Sciatic nerve (tissue), 2 donors: Measurements from ENCODE around the gene CHPF2. TPM values are rescaled to one million over a fixed set of nuclear protein-coding genes. Genes with fewer than 3 reads are reported as not detected.

Source experiments
- ATAC-seq: fragments of 200-7000 bp; cut with Tn5 transposase; one replicate; pipeline ENCODE4 v1.9.1; 2020; ENCODE audit warnings: mild to moderate bottlenecking, moderate library complexity
- DNase-seq: peaks from one replicate; pipeline ENCODE4 v3.0.0-alpha.2; 2020; ENCODE audit warnings: low spot score
- intact Hi-C: fragments of 100-400 bp; cut with DNase I; formaldehyde crosslinking; loops from one replicate; pipeline ENCODE4 v1.14.2; 2022
- total RNA-seq: library from RNA; stranded (reverse); fragmentation: NEBNext Ultra II Directional; extraction: Animal tissue kit (Norgen Biotek cat#: 25700); gene quantifications from one replicate; pipeline ENCODE4 v1.2.1, GENCODE V29; 2021
- donor health status: DM: no; HTN: no; CAD: no.
- donor health status: DM: no; HTN: no; CAD: no.

CHPF2 gene
- total RNA-seq, 1 donor from 2014 or later, result 23.6 TPM

- DNase-seq, result no peak
- intact Hi-C loops, result loop anchor here (2.0 kb wide), 1 partner anchor 61 kb away; no protein-coding TSS in a partner anchor
- no peak for ATAC-seq
Measured at GRCh38 chr7:151243408-151244195, 11.3 kb downstream of the CHPF2 start.

GRCh38 chr7:151244196-151244840 is 12.0 kb downstream of the CHPF2 start:
- intact Hi-C loops, result loop anchor here (2.0 kb wide), 1 partner anchor 60 kb away; no protein-coding TSS in a partner anchor
- ATAC-seq (no peak), DNase-seq (no peak)

DNA sequence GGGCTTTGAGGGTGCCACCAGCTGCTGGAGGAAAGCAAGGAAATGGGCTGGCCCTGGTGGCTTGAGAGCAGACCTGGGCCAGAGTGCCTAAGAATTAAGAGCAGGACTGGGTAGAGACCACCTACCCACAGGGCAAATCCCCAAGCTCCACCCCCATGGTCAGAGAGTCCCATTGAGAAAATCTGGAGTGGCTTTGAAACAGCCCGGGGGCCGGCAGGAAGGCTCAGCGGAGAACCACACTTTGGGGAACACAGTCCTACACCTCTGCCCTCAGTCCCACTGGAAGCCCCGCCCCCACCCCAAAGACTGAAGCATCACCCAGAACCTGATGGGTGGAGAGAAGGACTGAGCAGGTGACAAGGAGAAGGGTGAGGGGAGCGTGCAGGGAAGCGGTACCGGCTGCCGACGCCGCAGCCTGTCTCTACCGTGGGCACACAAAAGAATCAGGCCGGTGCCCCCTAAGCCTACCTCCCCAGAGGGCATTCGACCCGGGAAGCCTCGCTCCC is 12.6 kb downstream of the CHPF2 start:
- intact Hi-C loops, result loop anchor here (2.0 kb wide), 1 partner anchor 60 kb away; no protein-coding TSS in a partner anchor
- no peak for ATAC-seq
- DNase-seq, result no peak

GRCh38 chr7:151245360-151246101 is 13.2 kb downstream of the CHPF2 start:
- DNase-seq (no peak), ATAC-seq (no peak)
- intact Hi-C loops, result loop anchor here (2.0 kb wide), 1 partner anchor 59 kb away; no protein-coding TSS in a partner anchor

DNA sequence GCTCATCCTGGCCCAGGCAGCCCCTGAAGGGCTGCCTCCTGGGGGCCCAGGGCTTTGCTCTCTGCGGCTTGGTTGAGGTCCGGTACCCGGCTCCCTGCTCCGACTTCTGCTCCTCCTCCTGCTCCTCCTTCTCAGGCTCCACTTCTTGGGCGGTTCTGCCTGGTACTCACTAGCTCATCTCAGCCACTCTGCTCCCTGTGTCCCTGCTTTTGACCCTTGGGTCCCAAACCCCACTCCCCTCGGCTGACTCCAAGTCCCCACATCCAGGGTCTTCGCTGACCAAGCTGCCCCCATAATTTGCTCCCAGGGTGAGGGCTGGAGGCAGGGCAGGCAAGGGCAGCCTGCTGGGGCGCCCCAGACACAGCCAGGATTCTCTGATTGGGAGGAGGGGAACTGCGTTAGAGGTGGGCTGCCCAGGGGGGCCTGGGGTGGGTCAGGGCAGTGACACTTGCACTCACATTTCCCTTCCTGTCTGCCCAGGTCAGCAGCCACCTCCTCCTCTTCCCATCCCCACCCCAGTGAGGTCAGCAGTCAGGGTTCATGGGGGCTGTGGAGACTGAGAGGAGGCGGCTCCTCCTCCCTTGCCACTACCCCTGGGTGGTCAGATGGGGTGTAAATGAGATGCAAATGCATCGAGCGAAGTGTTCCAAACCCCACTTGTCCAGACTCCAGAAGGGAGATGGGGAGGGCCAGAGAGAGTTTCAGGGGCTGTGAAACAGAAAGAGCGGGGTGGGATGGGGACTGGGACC is 14.0 kb downstream of the CHPF2 start:
- DNase-seq (no peak), ATAC-seq (peak; percentile 5)
- intact Hi-C loops, result no loop called here

DNA sequence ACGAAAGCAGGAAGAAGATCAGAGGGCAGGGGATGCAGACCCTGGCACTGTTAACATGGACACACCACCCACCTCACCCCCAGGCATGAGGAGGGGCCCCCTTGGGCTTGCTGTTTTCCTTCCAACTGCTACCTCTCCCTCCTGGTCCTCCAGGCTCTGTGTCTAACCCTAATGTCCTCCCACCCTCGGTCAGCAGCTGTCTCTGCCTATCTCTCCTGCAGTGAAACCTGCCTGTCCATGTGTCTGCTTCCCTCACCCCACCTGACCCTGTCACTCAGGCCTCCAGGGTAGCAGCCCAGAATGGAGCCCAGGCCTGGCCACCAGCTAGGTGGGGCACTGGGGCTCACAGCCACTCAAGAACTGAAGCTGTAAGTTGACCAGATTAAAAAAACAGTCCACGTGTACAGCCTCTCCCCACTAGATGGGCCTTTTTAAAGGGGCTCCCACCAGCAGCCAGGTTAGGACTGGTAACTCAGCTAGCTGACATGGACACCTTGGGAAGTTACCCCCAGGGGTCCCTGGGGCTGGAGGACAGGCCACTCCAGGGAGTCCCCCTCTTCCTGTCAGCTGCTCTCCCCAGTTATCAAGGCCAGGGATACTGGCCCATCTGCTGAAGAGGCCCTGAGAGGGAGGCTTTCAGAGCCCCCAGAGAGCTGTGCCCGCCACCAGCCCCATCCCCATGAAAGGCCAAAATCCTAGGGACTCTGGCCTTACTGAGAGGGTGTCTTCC is 14.7 kb downstream of the CHPF2 start:
- DNase-seq (no peak), ATAC-seq (no peak)
- intact Hi-C loops, result no loop called here

DNA sequence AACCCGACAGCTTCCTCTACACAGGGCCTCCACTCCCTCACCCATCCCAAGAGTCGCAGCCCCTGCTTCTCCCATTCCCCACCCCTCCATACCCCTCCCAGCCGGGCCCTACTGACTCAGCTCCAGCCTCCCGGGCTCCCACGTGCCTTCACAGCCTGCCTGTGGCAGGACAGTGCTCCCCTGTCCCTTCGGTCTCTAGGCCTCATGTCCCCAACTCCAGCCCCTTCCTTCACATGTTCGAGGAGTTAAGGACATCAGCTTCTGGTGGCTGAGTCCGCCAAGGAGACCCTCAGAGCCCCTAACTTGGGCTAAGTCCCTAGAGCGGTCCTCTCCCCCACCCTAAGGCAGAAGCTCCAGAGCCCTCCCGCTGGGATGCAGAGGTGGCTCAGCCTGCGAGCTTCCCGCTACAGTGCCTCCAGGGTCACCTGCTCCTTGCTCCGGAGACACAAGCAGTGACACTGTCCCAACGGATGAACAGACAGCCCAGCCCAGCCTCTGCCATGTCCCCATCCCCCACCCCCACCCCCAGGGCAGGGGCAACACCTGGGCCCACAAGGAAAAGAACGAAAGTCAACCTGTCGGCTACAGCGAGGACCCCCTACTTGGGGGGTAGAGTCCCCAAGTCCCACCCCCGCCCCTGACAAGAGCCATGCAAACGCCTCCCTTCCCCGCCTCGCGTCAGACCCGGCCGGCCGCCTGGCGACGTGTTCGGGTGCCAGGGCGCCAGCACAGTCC is 15.5 kb downstream of the CHPF2 start:
- intact Hi-C loops, result no loop called here
- ATAC-seq (peak; percentile 9), DNase-seq (no peak)

- DNase-seq (peak; percentile 77), ATAC-seq (peak; percentile 26)
- intact Hi-C loops, result no loop called here
Measured at GRCh38 chr7:151248346-151249033, 16.2 kb downstream of the CHPF2 start, which contains the start of gene SMARCD3. Gene SMARCD3, minus strand, starts transcription at chr7:151248694. Its CDS starts 132 bp downstream, at chr7:151248562.

GRCh38 chr7:151249034-151249731 is 16.9 kb downstream of the CHPF2 start:
- DNase-seq (peak; percentile 80), ATAC-seq (peak; percentile 37)
- intact Hi-C loops, result no loop called here

- ATAC-seq, result peak; percentile 59
- DNase-seq, result peak; percentile 81
- intact Hi-C loops, result no loop called here
Measured at GRCh38 chr7:151249732-151250072, 17.4 kb downstream of the CHPF2 start.

DNA sequence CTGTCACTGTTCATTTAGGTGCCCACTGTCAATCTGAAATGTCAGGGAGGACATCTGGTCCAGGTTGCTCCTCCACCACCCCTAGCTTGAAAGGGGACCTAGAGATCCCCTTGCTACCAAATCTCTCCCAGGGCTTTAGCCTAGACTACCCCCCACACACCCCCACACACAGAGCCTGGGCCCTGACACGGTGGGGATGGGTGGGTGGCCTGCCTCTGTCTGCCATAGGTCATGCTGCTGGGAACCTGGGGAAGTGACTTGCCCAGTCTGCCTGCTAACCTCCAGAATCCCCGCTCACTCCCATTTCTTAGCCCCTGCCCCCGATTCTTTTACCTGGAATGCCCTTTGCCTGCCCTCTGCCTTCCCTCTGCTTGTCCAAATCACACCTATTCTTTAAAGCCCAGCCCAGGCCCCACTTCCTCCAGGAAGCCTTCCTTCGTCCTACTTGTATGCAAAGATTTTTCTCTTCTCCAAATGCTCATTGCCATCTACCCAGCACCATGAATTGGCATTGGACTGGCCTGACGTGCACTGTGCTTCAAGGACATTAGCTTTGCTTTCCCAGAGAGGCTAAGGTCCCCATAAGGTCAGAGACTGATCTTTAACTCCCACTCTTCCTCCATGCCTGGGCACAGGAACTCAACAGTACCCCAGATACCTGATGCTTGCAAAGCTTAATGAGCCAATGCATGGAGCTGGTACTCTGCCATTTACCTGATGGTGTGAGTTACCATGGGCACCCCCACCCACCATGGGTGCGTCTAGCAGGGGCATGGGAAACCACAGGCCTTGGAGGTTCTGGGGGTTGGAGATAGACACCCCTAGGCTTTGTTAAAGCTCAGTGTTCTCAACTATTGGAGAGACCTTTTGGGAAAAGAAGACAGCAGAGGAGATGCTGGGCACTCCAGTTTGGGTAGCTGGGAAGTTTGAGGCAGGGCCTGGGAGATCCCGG is 18.2 kb downstream of the CHPF2 start:
- intact Hi-C loops, result no loop called here

GRCh38 chr7:151251328-151251688 is 19.0 kb downstream of the CHPF2 start:
- ATAC-seq (no peak), DNase-seq (no peak)
- intact Hi-C loops, result no loop called here

More for the DNA sequence above, 18.2 kb downstream of the CHPF2 start:
- ATAC-seq, result no peak
- no peak for DNase-seq

DNA sequence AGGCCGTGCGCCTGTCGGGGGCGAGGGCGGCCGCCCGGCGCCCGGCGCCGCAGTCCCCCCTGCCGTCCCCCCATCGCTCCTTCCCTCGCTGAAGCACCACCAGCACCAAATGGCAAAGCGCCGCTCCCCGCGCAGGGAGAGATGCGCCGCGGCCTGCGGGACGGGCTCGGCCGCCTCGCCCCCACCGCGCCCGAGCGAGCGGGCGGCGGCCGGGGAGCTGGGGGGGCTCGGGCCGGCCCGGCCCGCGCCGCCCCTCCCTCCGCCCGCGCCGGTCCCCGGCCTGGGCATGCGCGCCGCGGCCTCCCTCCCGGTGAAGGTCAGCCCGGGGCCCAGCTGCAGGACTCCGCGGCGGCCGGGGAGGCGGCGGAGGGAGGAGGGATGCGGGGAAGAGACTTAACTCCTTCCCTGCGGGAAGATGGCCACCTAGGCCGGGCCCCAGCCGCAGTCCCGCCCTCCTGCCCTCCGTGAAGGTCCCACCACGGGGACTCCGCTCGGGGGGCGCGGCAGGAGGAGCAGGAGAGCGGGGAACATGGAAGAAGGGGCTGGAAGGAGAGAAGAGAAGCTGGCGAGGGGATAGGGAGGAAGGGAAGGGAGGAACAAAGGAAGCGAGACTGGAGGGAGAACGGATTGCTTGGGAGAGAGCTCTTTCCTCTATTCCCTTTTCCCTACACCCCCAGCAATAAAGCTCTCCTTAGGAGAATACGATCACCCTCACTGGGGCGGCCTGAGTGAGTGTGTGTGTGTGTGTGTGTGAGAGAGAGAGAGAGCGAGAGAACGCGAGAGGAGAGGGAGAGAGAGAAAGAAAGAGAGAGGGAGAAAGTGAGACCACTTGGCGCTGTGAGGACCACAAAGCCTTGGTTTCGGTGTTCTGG is 19.6 kb downstream of the CHPF2 start:
- peak; percentile 86 for DNase-seq

GRCh38 chr7:151252561-151252835 is 20.2 kb downstream of the CHPF2 start:
- intact Hi-C loops, result no loop called here
- ATAC-seq (peak; percentile 3), DNase-seq (no peak)

More for the DNA sequence above, 19.6 kb downstream of the CHPF2 start:
- intact Hi-C loops, result no loop called here
- ATAC-seq, result peak; percentile 69
